Mesodermal cell (in vitro differentiated cells): ENCODE measurements around the gene SMYD4.
"Not testable (repeated sequence)": the region's sequence is repeated elsewhere in the genome, so short reads cannot be mapped to it uniquely, and the experiment has no call there.

ENCODE experiments used
- H3K27ac ChIP-seq: 2 replicates; pipeline ENCODE4 v1.7.0; 2013; ENCODE audit warnings: mild to moderate bottlenecking, low read depth, low read length, moderate library complexity; ENCODE audit not compliant: severe bottlenecking
- H3K36me3 ChIP-seq: 2 replicates; pipeline ENCODE4 v1.7.1; 2013; ENCODE audit warnings: mild to moderate bottlenecking, low read length, moderate library complexity; ENCODE audit not compliant: control insufficient read depth, insufficient read depth
- H3K4me1 ChIP-seq: one replicate; pipeline ENCODE4 v1.7.1; 2013; ENCODE audit warnings: mild to moderate bottlenecking, low read length; ENCODE audit not compliant: insufficient read depth, control insufficient read depth, poor library complexity, severe bottlenecking
- H3K4me3 ChIP-seq: 2 replicates; pipeline ENCODE4 v1.7.0; 2013; ENCODE audit warnings: low read length, control low read depth, mild to moderate bottlenecking; ENCODE audit not compliant: insufficient read depth, poor library complexity, severe bottlenecking; ENCODE audit errors: extremely low read depth
- H3K9me3 ChIP-seq: 2 replicates; pipeline ENCODE4 v1.7.1; 2013; ENCODE audit warnings: mild to moderate bottlenecking, low read length, moderate library complexity; ENCODE audit not compliant: control insufficient read depth
- WGBS, 2 experiments: methylation state at CpG; one replicate each; pipeline ENCODE4 v1.1.5; 2013; ENCODE audit warnings: missing lambda C conversion rate in 2 of 2; ENCODE audit not compliant: insufficient coverage in 2 of 2; 5-methylcytosine and 5-hydroxymethylcytosine counted together

The SMYD4 gene

DNA sequence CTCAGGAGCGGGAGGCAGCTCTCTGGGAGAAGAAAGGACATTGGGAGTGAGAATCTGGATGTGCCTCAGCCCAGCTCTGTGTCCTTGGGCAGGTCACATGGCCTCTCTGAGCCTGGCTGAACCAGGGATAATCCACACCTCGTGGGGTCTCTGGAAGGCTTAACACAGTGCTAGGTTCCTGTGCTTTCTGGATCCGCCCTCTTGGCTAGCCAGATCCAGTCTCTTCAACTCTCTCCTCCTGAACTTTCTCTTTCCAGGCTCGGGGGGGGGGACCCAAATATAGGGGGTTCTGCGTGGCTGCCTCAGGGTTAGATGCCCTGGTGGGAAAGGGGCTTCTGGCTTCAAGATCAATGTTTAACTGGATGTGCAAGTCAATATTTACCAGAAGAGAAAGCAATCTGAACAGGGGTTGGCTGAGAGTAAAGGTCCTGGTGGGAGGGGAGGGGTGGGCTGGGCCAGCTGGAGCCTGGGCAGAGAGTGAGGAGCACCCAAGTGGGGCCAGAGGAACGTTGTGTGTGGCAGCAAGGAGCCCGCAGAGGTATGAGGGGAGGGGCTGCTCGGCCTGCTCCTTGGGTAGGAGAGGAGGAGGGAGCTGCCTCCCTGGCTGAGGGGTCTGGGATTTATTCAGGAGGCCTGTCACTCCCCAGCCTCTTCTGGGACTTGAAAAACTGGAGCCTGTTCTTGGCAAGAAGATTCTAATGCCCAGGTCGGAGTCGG, 87.2 kb downstream of the SMYD4 start, which contains the start of gene SERPINF2:
Gene SERPINF2 (plus strand): TSS at position 501 of the 717 bp plus-strand sequence. CDS start 2,125 bp downstream, outside the sequence.
- H3K4me1 ChIP-seq, result no peaks in the 10 kb centered on the region
- H3K9me3 ChIP-seq, result no peaks in the 10 kb centered on the region
- H3K4me3 ChIP-seq, result no peak within 1 kb of the TSS
- H3K27ac ChIP-seq, result peak within 1 kb of the TSS; percentile 5
- WGBS, 2 experiments, result 51 to 67% methylated on average over 4 to 8 of the region's 10 CpGs
- peaks cover 3% of the 10 kb centered on the region for H3K36me3 ChIP-seq

DNA sequence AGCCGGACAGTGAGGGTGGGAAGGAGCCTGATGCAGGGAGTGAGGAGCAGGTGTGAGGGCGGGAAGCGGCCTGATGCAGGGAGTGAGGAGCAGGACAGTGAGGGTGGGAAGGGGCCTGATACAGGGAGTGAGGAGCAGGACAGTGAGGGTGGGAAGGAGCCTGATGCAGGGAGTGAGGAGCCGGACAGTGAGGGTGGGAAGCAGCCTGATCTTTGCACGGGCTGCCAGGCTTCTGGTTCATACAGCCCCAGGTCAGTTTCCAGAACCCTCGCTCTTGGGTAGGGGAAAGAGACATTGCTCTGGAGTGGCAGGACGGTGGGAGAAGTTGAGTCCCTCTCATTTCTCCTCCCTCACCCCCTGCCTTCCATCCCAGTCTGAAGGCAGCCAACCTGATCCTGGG, 87.8 kb downstream of the SMYD4 start:
- not testable (repeated sequence) for H3K4me3 ChIP-seq, H3K36me3 ChIP-seq, H3K27ac ChIP-seq, H3K9me3 ChIP-seq, H3K4me1 ChIP-seq
- WGBS, 2 experiments, result 70 to 86% methylated on average over 4 to 5 of the region's 7 CpGs

DNA sequence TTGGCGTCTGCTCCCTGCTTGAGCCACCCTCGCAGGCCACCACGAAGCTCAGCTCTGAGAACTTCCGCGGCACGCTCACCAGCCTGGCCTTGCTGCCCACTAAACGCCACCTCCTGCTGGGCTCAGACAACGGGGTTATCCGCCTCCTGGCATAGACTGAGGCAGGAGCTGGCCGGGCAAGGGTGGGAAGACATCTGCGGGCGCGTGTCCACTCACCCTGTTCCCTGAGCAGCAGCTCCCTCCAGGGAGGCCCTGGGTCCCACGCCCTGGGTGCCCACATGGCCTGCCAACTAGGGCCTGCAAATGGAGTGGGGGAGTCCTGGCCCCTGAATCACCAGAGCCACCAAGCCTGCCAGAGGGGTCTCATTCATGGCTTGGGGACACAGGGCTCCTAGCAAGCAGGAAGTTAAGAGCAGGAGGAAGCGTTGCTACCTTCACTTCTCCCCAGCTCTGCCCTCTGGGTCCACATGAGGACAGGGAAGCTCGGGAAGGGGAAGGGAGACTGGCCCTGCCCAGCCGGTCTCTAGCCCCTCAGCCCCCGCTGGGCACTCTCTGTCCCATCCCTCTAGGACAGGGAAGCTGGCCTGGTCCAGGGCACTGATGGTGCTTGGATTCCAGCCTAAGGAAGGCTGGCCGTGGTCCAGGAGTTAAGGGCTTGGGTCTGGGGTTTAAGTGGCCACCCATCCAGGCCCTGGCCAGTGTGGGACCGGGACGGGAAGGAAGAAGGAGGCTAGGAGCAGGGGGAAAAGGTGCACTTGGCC, 92.0 kb downstream of the SMYD4 start:
- no peaks in the 10 kb centered on the region for H3K9me3 ChIP-seq
- no peak overlapping the region for H3K4me3 ChIP-seq
- H3K4me1 ChIP-seq, result peaks cover 16% of the 10 kb centered on the region
- 96 to 97% methylated on average over 16 to 19 of the region's 21 CpGs for WGBS, 2 experiments
- peaks cover 10% of the 10 kb centered on the region for H3K36me3 ChIP-seq
- H3K27ac ChIP-seq, result no peak overlapping the region

DNA sequence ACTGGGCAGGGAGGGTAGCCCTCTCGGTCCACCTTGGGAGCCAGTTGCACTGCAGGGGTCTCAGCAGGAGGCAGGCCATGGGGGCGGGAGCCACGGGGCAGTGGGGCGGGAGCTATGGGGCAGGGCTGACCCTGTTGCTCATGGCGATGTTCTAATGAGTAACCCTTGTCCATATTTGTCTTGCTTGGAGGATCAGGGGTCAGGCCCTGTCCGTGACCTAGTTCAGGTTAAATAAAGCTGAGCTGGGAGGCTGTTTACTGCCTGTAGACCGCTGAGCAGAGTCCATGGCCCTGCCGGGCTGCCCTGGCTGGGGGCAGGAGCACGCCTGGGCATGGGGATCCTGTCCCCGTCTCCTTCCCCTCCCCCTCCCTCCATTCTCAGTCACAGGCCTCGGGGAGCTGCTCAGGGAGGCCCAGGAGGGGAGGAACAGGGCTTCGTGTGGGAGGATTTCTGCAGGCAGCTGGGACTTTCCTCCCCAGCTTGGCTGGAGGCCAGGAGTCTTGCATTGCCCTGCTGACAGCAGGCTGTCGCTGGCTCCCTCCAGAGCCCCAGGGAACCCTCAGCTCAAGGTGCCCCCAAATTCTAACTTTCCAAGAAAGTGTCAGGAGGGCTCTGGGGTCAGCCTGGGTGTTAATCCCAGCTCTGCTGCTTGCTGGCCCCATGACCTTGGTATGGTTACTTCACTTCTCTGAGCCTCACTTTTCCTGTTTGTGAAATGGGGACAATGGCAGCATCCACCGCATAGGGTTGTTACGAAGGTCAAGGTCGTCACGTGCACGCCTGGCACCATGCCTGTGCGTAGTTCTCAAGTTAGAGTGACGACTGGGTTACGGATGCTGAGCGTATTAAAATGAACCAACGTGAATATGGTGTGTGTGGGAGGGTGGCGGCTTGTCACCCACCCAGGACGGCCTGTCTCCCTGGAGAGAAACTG, 93.1 kb downstream of the SMYD4 start:
- Histone ChIP-seq H3K27ac (peak overlapping the region; percentile 41), H3K4me3 (no peak overlapping the region)
- WGBS, 2 experiments, result 82 to 87% methylated on average over 21 to 22 of the region's 25 CpGs

DNA sequence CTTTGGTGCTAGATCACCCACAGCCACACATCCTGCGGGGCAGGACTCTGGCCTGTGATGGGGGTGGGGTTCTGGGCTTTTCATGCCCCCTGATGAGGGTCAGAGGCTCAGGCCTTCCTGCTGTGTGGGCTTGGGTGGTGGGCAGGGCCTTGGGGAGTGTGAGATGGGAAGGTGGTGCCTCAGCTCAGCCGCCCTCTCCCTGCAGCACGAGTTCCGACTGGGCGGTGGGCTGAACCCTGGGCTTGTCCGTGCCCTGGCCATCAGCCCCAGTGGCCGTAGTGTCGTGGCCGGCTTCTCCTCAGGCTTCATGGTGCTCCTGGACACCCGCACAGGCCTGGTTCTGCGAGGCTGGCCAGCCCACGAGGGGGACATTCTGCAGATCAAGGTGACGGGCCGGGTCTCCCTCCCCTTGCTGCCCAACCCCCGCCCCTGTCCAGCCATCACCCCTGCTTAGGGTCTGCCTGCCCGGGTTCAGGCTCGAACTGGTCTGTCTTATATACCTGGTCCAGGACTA, 93.8 kb downstream of the SMYD4 start:
- Histone ChIP-seq H3K9me3 (no peaks in the 10 kb centered on the region), H3K27ac (no peak overlapping the region), H3K4me3 (no peak overlapping the region), H3K4me1 (peaks cover 16% of the 10 kb centered on the region), H3K36me3 (peaks cover 14% of the 10 kb centered on the region)
- 90 to 93% methylated on average over 13 to 16 of the region's 17 CpGs for WGBS, 2 experiments

More for the DNA sequence above, 93.1 kb downstream of the SMYD4 start:
- Histone ChIP-seq H3K4me1 (peaks cover 16% of the 10 kb centered on the region), H3K36me3 (peaks cover 10% of the 10 kb centered on the region), H3K9me3 (no peaks in the 10 kb centered on the region)

DNA sequence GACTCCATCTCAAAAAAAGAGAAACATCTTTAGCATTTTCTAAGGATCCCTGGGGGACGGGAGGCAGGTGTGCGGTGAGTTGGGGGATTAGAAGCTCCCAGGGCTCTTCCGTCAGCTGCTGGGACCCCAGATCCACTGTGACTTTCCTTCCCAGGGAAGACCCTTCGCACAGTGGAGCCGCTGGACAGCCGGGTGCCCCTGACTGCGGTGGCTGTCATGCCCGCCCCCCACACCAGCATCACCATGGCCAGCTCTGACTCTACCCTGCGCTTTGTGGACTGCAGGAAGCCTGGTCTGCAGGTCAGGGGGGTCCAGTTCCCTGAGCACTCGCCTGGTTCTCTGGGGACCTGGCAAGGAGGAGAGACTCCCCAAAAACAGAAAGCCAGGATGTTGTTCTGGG, 94.3 kb downstream of the SMYD4 start:
- peaks cover 16% of the 10 kb centered on the region for H3K4me1 ChIP-seq
- H3K9me3 ChIP-seq, result no peaks in the 10 kb centered on the region
- no peak overlapping the region for H3K27ac ChIP-seq
- WGBS, 2 experiments, result 98 to 99% methylated on average over 9 to 10 of the region's 10 CpGs
- no peak overlapping the region for H3K4me3 ChIP-seq
- H3K36me3 ChIP-seq, result peaks cover 15% of the 10 kb centered on the region

DNA sequence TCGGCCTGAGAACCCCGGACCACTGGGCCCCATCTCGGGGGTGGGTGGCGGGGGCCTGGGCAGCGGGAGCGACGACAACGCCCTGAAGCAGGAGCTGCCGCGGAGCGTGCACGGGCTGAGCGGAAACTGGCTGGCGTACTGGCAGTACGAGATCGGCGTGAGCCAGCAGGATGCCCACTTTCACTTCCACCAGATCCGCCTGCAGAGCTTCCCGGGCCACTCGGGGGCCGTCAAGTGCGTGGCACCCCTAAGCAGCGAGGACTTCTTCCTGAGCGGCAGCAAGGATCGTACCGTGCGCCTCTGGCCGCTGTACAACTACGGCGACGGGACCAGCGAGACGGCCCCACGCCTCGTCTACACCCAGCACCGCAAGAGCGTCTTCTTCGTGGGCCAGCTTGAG, 95.9 kb downstream of the SMYD4 start:
- Histone ChIP-seq H3K4me3 (no peak overlapping the region), H3K36me3 (peaks cover 15% of the 10 kb centered on the region), H3K4me1 (peaks cover 16% of the 10 kb centered on the region), H3K27ac (no peak overlapping the region), H3K9me3 (no peaks in the 10 kb centered on the region)
- 97 to 98% methylated on average over 38 of the region's 38 CpGs for WGBS, 2 experiments

DNA sequence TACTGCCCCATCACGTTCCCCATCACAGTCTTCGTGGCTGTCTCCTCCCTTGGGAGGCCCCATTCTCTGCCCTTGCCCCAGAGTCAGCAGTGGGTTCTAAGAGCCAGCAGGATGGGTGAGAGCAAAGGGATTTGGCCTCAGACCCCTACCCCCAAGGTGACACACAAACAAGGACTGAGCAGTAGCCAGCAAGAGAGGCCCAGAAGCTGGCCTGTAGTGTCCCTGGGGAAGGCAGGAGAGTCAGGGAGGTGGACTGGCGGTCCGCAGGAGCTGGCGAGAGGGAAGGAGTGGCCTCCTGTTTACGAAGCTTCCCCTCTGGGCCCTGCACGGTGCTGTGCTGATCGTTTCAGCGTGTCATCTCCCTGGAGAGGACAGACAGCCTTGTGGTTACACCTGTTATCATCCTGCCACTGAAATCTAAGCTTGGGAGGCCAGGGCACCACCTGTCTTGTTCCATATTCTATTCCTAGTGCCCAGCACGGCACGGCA, 96.8 kb downstream of the SMYD4 start:
- WGBS, 2 experiments, result 89% methylated on average over 11 of the region's 11 CpGs
- Histone ChIP-seq H3K9me3 (no peaks in the 10 kb centered on the region), H3K27ac (no peak overlapping the region), H3K4me1 (peaks cover 16% of the 10 kb centered on the region), H3K4me3 (no peak overlapping the region), H3K36me3 (peaks cover 15% of the 10 kb centered on the region)

DNA sequence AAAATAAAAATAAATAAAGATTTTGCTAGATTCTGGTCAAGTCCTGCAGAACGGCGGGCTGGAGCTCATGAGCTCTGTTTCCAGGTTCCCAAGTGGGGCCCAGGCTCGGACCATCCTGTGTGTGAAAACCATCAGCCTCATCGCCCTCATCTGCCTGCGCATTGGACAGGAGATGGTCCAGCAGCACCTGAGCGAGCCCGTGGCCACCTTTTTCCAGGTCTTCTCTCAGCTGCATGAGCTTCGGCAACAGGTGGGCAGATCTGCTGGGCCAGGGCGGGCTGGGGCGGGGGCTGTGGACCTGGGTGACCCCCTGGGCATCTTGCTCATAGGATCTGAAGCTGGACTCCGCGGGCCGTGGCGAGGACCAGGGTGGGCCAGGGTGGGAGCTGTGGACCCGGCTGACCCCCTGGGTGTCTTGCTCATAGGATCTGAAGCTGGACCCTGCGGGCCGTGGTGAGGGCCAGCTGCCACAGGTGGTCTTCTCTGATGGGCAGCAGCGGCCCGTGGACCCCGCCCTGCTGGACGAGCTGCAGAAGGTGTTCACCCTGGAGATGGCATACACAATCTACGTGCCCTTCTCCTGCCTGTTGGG, 97.4 kb downstream of the SMYD4 start:
- WGBS, 2 experiments, result 96 to 97% methylated on average over 21 to 22 of the region's 22 CpGs
- Histone ChIP-seq H3K4me1 (peaks cover 16% of the 10 kb centered on the region), H3K4me3 (no peak overlapping the region), H3K9me3 (no peaks in the 10 kb centered on the region), H3K36me3 (peaks cover 17% of the 10 kb centered on the region), H3K27ac (no peak overlapping the region)

DNA sequence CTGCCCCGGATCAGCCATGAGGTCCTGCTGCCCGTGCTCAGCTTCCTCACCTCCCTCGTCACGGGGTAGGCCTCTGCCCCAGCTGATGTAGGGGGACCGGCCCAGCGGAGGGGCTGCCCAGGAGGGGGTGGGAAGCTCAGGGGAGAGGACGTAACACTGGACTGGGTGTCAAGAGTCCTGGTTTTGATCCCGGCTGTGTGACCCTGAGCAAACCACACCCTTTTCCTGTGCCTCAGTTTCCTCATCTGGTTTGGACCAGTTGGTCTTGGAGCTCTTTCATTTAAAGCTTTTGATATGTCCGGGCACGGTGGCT, 98.6 kb downstream of the SMYD4 start:
- Histone ChIP-seq H3K27ac (no peak overlapping the region), H3K9me3 (no peaks in the 10 kb centered on the region), H3K4me1 (peaks cover 5% of the 10 kb centered on the region), H3K4me3 (no peak overlapping the region), H3K36me3 (peaks cover 20% of the 10 kb centered on the region)
- WGBS, 2 experiments, result 91 to 100% methylated on average over 6 to 7 of the region's 10 CpGs
